T-helper 9 cell (primary cell): Measurements from ENCODE around the gene TRPM8.
"Not testable (repeated sequence)": the region's sequence is repeated elsewhere in the genome, so short reads cannot be mapped to it uniquely, and the experiment has no call there.

Source experiments
- DNase-seq: peaks from one replicate; pipeline ENCODE4 v3.0.0-alpha.2; 2020
- total RNA-seq, 2 donors: gene quantifications; one replicate each; lab custom pipeline; 2026; lab: John Stamatoyannopoulos, UW

Gene TRPM8
- 0 to 0.24 reads per million in 2 donors for total RNA-seq

DNA sequence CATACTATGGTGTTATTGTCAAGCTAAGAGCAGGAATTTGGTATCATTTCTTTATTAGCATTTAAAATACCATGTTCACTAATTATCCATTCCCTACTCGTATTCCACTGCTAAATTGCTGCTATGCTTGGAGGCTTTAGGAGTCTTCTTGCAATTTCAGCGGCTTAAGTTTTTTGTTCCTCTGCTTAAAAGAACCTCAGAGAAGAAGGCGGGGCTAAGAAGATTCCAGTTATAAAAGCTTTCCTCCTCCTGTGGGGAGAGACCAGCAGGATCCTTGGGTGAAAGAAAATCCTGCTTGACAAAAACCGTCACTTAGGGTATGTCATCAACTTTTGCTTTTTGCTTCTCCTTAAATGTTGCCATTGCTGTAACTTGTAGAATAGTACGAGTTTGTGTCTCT lies at the start of gene TRPM8:
Gene TRPM8 (plus strand): TSS at position 258 of the 400 bp plus-strand sequence. CDS start 9,165 bp downstream, outside the sequence.
- DNase-seq: no peak

DNA sequence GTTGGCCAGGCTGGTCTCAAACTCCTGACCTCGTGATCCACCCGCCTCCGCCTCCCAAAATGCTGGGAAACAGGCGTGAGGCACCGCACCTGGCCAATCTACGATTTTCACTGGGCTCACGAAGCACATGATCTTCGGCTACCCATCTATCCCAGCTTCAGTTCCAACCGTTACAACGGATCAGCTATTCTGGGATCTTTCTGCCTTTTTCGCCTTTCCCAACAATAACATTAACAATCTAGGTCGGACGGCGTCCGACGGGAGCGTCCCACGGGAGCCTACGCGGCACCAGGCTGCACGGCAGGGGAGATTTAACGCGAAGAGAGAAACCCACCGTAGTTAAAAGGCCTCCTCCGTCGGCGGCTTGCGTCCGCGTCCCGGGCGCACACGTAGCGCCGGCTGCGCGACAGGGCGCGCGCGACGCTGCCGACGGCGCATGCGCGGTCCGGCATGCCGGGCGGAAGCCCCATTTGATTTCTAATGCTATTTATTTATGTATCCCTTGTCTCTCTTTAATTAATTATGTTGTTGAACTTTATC lies 49.1 kb upstream of the TRPM8 start, which contains the start of gene MSL3B:
Gene MSL3B (minus strand): TSS at position 394 of the 540 bp plus-strand sequence.
- DNase-seq: peak; percentile 35

DNA sequence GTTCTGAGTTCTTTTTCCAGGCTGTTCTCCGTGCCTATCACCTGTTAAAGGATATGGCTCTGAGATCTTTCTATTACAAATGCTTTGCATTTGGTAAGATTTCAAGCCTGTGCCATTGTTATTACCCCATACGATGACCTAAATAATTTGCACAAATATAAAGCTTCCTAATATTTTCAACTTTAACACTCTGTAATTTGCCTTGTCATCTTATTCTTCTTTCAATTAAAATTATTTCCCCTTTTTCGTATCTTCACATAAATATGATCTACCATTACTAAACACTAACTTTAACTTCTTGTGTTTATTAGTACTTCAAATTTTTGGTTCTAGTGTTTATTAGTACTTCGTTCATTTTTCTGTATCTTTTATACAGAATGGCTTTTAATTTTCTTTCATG lies 45.7 kb upstream of the TRPM8 start:
- DNase-seq: no peak

DNA sequence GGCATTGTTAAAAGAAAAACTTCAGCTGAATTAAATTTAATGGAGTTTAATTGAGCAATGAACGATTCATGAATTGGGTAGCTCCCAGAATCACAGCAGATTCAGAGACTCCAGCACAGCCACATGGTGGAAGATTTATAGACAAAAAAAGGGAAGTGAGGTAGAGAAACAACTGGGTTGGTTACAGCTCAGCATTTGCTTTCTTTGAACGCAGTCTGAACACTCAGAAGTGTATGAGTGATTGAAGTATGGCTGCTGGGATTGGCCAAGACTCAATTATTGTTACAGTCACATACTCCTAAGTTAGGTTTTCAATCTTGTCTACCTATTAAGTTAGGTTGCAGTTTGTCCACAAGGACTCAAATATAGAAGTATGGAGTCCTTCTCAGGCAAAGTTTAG lies 45.0 kb upstream of the TRPM8 start:
- DNase-seq: not testable (repeated sequence)

DNA sequence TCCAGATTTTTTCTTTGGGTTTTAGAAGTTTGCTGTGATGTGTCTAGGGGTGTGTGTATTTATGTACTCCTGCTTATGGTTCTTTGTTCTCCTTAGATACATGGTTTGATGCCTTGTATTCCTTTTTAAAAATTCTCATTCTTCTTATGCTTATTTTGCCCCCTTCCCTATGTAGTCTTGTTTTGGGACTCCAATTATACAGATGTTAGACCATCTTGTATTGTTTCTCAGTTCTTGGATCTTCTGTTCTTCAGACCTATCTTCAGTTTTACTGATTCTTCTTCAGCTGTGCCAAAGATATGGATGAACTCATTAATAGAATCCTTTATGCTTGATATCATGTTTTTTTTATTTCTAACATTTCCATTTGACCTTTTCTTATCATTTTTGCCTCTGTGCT lies 34.8 kb upstream of the TRPM8 start:
- DNase-seq: no peak

DNA sequence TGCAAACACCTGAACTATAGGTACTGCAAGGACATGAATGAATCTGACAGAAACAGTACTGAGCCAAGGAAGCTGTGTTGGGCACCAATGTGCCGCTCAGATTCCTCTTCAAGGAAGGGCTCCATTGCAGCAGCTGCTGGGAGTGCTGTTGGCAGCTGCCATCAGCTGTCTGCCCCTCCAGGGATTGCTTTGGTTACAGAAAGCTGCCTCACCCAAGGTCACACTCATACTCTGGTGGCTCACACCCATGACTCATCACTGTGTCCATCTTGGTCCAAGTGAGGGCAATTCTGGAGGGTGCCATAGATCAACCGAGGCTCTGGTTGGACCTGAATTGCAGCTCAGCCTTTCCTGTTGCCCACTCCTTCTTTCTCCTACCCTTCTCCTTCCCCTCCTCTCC lies 24.4 kb upstream of the TRPM8 start:
- DNase-seq: no peak

DNA sequence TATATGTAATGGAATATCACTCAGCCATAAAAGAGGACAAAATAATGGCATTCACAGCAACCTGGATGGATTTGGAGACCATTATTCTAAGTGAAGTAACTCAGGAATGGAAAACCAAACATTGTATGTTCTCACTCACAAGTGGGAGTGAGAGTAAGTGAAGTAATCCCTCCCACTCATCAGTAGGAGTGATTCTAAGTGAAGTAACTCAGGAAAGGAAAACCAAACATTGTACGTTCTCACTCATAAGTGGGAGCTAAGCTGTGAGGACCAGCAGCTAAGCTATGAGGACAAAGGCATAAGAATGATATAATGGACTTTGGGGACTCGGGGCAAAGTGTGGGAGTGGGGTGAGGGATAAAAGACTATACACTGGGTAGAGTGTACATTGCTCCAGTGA lies 20.9 kb upstream of the TRPM8 start:
- not testable (repeated sequence) for DNase-seq

DNA sequence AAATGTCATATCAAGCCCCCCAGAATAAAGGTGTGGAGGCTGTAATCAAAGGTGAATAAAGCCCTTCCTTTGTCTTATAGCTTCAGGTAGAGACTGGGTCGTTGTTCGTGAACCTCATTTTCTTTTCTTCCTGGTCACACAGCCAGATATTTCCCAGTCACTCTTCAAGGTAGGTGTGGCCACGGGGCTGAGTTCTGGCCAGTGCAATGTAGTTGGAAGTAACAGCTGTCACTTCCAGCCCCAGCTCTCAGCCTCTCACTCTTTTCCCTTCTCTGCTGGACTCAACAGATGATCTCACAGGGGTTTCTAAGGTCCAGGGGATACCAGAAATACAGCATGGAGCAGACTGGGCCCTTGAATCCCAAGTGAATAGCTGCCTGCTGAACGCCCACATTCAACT lies 15.8 kb upstream of the TRPM8 start:
- no peak for DNase-seq

DNA sequence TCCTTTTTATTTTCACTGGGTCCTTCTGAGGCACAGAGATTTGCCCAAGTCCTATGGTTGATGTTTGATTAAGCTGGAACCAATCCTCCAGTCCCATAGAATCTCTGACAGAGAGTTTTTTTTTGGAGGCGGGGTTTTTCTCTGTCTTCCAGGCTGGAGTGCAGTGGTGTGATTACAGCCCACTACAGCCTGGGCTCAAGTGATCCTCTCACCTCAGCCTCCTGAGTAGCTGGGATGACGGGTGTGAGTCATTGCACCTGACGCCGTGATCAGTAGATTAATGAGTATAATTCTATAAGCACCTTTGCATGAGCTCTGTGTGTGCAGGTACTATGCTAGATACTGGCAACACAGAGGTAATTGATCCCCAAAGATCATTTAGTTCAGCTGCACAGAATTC lies 15.3 kb upstream of the TRPM8 start:
- no peak for DNase-seq

DNA sequence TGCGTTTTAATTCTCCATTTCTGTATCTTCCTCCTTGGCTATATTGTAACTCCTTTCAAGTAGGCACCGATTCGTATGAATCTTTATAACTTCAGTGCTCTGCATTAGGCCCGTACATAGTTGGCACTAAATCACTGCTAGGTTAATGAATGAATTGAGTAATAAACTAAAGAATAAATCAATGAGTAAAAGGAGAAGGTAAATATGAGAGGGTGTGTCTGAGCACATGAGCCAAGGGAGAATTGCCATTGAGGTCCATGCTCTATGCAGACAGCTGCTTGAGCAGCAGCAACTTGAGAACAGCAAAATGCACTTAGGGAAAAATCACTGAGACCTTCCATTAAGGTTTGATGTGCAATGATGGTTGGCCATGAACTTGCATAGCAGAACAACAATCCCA lies 11.2 kb upstream of the TRPM8 start:
- DNase-seq: no peak

DNA sequence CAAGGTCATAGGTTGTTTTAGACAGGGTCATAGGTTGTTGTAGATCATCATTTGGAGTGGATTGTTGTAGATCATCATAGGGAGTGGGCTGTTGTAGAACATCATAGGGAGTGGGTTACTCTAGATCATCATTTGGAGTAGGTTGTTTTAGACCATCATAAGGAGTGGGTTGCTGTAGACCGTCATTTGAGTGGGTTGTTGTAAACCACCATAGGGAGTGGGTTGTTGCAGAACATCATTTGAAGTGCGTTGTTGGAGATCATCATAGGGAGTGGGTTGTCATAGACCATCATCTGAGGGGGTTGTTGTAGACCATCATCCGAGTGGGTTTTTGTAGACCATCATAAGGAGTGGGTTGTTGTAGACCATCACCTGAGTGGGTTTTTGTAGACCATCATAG lies 9.5 kb upstream of the TRPM8 start:
- DNase-seq: no peak

DNA sequence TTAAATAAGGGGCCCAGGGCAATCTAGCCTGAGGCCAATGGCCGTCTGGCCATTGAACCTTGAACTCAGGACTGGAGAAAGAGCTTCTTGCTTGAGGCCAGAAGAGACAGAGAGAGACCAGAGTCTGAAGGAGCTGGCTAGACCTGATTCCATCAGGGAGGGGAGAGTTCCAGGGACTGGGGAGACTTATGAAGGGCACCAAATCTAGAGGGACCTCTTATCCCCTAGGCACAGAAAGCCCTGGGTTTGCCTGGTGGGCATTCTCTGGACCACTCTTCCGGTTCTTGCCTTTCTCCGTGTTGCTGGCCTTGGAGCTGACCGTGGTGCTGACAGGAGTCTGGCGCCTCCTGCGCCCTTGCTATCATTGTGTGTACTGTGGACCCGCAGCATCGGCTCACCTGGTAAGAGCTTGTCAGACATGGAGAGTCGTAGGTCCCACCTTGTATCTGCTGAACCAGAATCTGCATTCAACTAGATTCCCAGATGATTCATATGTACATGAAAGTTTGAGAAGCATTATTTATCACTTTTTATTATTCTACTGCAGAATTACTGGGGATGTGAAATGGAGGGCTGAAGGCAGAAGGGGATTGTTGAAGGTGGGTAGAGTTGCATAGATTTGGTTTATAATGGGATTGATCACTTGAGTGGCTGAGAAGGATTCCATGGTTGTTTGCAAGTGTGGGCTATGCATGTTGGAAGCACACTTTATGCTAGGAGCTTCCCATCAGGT lies 4.3 kb upstream of the TRPM8 start:
- DNase-seq: no peak

DNA sequence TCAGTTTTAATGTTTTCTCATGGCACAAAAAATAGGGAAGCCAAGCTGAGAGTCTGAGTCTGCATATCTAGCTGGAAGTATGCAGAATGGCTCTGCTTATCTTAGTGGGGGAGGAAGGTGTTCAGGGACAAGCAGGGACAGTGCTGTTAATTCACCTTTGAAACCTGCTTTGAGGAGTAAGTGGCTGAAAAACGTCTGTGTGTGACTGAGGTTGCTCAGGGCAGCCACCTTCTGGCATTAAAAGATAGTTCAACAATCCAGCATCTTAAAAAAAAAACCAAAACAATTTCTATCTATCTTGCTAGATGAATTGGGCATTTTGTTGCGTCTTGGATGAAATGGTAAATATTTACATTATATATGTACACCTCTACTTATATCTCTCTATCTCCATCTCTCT lies 2.0 kb upstream of the TRPM8 start:
- no peak for DNase-seq

DNA sequence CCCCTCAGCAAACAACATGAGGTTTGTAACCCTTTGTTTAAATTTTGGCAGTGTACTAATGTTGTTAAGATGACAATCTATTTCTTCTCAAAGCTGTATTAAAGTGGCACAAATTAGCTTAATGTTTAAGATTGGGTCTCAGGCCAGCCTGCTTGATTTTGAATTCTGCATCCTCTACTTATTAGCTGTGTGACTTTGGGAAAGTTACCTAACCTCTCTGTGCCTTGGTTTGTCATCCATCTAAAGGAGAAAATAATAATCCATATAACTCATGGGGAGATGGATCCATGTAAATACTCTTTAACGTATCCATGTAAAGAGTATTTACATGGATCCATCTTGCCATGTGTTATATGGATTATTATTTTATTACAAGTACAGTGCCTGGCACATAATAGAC lies 2.1 kb downstream of the TRPM8 start:
- DNase-seq: no peak

DNA sequence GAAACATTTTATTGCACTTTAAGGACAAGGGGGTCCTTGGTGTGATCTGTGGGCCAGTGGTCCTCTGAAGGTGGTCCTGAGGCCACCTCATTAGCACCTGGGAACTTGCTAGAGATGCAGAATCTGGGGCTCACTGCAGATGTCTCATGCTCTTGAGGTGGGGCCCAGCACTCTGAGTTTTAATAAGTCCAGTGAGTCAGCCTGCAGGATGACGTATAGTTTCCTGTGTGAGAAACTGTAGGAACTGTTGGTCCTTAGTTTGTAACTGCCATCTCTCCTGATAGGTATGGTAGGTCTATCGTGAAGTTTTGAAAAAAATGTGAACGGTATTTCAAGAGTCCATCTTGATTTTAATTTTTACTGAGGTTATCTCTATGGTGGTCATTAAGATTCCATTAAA lies 2.8 kb downstream of the TRPM8 start:
- DNase-seq: no peak

DNA sequence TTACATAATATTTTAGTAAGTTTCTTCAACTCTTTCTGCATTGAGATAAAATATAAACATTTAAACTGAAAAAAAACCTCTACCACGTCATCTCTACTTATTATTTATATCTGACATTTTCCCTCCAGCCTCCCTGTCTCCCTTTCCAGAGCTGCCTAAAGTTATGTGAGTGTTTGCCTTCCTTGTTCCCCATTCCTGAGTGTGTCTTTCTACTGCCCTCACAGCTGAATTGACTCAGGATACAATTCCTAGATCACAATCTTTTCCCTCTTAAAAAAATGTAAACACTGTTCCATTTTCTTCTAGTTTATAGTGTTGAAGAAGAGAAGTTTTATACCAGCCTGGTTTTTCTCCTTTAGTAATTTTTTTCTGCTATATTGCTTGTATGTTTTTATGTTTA lies 5.3 kb downstream of the TRPM8 start:
- no peak for DNase-seq

DNA sequence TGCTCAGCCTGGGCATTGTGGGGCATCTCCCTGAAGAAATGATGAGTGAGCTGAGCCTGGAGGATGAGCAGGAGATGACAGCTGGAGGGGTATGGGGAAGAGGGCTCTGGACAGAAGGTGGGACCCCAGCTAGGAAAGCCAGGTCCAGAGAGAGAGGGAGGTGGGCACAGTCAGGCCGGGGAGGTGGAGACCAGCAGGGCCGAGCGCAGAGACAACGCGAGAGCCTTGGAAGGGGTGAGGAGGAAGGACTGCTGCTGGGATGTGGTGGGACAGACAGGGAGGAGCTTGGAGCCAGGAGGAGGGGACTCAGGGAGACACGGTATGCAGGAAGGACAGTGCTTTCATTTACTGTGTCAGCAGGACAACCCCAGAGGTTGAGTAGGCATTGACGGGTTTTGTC lies 8.2 kb downstream of the TRPM8 start:
- no peak for DNase-seq

DNA sequence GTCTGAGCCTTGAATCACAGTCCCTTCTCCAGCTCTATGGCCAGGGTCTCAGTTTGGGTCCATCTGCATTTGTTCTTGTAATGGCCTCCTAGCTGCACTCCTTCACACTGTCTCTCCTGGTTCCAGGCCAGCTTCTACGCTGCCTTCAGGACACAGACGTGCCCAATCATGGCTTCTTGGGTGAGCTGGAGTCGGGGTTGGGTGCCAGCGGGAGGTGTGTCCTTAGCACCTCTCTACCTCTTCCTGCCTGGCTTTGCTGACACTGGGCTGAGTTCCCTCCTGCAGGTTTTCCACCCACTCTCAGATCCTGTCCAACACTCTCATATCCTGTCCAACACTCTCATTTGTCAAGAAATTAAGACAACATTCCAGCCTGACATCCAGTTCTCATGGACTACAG lies 9.6 kb downstream of the TRPM8 start:
- no peak for DNase-seq

DNA sequence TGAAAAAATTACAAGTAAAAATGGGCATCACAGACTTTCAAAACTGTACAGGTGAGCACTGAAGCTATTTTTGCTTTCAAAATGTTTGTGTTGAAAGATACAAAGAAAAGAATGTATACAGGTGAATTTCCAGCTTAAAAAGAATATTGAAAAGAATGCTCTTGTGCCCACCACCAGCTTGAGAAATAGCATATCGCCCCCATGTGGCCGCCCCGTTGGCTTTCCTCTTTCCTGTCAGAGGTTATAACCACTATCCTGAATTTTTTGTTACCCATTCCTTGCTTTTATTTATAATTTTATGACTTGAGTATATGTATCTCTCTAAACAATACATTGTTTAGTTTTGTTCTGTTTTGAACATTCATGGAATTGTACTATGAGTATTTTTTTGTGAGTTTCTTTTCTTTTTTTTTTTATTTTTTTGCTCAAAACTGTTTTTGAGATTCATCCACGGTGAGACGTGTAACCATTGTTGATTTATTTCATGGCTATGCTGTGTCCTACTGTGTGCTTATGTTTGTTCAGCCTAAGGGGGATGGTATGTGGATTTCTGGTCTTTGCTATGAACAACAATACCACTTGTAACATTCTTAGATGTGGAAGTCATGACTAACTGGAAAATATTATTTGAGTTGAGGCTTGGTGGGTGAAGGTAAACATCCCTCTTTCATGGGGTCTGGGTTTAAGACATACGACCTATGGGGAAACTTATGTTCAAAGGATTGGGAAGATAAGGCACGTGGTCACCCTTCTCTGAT lies 11.6 kb downstream of the TRPM8 start:
- no peak for DNase-seq

DNA sequence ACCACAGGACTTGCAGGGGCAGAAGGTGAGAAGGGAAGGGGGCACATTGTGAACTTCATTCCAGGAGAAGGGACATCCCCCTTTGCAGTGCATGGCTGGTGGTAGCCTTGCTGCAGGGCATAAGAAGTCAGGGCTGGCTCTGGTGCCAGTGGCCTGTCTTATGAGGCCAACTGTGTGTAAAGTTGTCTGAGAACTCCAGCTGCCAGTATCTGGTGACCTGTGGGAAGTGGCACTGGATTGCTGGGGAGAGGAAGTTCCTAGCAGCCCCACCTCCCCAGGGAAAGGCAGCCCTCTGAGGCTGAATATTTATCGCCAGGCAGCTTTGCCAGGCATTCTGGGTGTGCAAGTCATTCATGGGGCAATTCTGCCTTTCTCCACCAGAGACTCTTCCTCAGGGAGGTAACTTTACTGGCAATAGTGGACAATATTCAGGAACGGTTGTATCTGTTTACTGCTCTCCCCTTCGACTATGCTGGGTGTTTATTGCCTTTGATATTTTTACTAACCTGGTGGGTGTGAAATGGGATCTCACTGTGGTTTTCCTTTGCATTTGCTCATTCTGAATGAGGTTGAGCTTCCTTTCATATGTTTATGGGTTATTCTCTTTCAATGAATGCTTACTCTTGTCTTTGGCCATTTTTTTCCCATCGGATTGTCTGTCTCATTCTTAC lies 12.3 kb downstream of the TRPM8 start:
- DNase-seq: no peak

DNA sequence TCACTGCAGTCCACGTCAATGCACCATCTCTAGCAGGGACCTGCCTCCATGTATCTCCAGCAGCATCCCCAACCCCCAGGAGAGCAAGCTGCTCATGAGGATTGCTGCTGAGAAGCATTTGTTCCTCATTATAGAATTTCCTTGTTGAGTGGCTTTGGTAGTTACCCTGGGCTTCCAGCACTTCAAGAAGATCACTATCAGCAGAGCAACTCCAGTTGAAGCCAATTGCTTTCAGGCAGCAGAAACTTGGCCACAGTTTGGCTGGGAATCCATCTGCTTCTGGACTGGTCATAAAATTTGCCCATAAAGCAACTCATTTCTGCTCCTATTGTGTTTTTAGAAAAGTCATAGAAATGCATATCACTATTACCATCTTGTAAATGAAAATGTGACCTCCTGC lies 17.4 kb downstream of the TRPM8 start:
- DNase-seq: no peak

DNA sequence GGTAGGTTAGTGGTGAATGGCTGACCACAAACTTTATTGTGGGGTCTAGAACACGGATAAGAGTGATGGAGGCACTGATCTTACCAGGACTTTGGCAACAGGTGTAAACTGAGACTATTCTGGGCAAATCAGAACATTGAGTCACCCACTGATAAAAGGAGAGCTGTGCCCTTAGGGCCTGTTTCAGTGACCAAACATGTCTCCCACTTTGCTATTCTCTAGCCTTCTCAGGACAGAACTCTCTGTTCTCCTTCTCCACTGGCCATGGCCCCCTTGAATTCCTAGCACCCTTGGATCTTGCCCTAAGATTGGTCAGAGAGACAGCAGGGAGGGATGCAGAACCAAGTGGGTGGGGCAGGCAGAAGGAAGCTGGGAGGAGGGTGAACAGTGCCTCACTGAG lies 18.3 kb downstream of the TRPM8 start:
- no peak for DNase-seq

DNA sequence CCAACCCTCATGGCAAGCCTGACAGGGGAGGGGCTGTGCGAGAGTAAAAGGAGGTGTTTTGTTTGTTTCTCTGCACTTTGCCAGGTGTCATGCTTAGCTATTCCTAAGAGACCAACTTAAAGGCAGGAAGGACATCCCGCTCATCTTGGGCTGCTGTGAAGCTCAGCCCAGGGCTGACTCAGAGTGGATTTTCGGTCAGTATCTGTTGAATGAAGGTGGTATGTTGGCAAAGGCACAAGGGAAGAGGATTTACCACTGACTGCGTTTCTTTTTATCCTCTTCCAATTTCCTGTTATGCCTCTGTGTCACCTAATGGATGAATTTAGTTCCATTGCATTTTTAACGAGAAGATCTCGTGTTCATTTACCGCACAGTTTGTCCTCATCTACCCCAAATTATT lies 18.9 kb downstream of the TRPM8 start:
- no peak for DNase-seq
